ENCODE data around the gene LRRC8C. TPM values are rescaled to one million over a fixed set of nuclear protein-coding genes. Genes with fewer than 3 reads are reported as not detected.

LRRC8C gene
- total and polyA plus RNA-seq, 2 of the 8 experiments (the other 6 are each of a cell fraction or from before 2014, with no cell fraction given), result 1.1 to 2.1 TPM

- no peak for FAIRE-seq
- H4K8ac ChIP-seq (ENCODE audit: extremely low read depth, insufficient read depth, low read length), result no peak overlapping the region
- no peak overlapping the region for H2BK12ac ChIP-seq (ENCODE audit: low read depth, low read length)
- no peak overlapping the region for H4K91ac ChIP-seq (replicated peaks; ENCODE audit: insufficient read length, low read length)
- no peak overlapping the region for H2BK5ac ChIP-seq (ENCODE audit: low read depth, low read length)
- H3K4me2 ChIP-seq (ENCODE audit: insufficient read depth in 1 of 2, low read depth in 2 of 2, low read length in 2 of 2), result no peak overlapping the region
- DNase-seq (ENCODE audit: low read depth in 1 of 2, low spot score in 2 of 2), result no peak
- no peaks in the 10 kb centered on the region for H3K4me1 ChIP-seq (replicated peaks in 1 of 4; ENCODE audit: control insufficient read depth in 3 of 4, insufficient read depth in 4 of 4, low read length in 3 of 4)
- no peak overlapping the region for H2BK120ac ChIP-seq (replicated peaks; ENCODE audit: low read depth, low read length)
- no peaks in the 10 kb centered on the region for H3K36me3 ChIP-seq (ENCODE audit: control insufficient read depth in 2 of 4, insufficient read depth in 4 of 4, low read length in 3 of 4)
- no peaks in the 10 kb centered on the region for H3K9me3 ChIP-seq (ENCODE audit: insufficient read depth in 2 of 2, low read depth in 1 of 2, low read length in 1 of 2)
- H3K4ac ChIP-seq (replicated peaks; ENCODE audit: insufficient read length, low read depth, low read length), result no peak overlapping the region
- H4K20me1 ChIP-seq (replicated peaks in 1 of 2; ENCODE audit: control insufficient read depth in 1 of 2, insufficient read depth in 2 of 2, low read length in 2 of 2), result no peaks in the 10 kb centered on the region
- H3K79me1 ChIP-seq (ENCODE audit: low read depth, low read length), result no peaks in the 10 kb centered on the region
- no peak for TF ChIP-seq TBP (IDR thresholded peaks at IDR 0.05; ENCODE audit: low read depth, low read length)
- TF ChIP-seq SAP30 (IDR thresholded peaks at IDR 0.05; ENCODE audit: insufficient read depth, insufficient replicate concordance, low read length), result no peak
- no peak for TF ChIP-seq CEBPB (IDR thresholded peaks at IDR 0.05; ENCODE audit: low read depth, low read length)
- TF ChIP-seq NANOG (IDR thresholded peaks at IDR 0.05; ENCODE audit: insufficient read depth, low read depth, low read length, poor library complexity, severe bottlenecking), result no peak
- TF ChIP-seq EP300 (IDR thresholded peaks at IDR 0.05; ENCODE audit: borderline replicate concordance in 1 of 2, low read depth in 2 of 2, low read length in 2 of 2), result no peak
- TF ChIP-seq GTF2F1 (IDR thresholded peaks at IDR 0.05; ENCODE audit: borderline replicate concordance, low read depth, low read length), result no peak
- TF ChIP-seq E2F6 (IDR thresholded peaks at IDR 0.05), result no peak
- no peak for TF ChIP-seq SUZ12 (IDR thresholded peaks at IDR 0.05; ENCODE audit: low read length)
- no peak for TF ChIP-seq YY1 (IDR thresholded peaks at IDR 0.05; ENCODE audit: low read depth, low read length)
- TF ChIP-seq SP4 (IDR thresholded peaks at IDR 0.05; ENCODE audit: low read length), result no peak
- TF ChIP-seq HDAC2 (IDR thresholded peaks at IDR 0.05; ENCODE audit: borderline replicate concordance in 1 of 2, low read depth in 2 of 2, low read length in 2 of 2), result no peak
- no peak for TF ChIP-seq PHF8 (conservative IDR thresholded peaks at IDR 0.05; ENCODE audit: low read depth, low read length)
- TF ChIP-seq RBBP5 (IDR thresholded peaks at IDR 0.05; ENCODE audit: borderline replicate concordance, low read depth, low read length), result no peak
- no peak overlapping the region for H3K9ac ChIP-seq (replicated peaks in 1 of 4; ENCODE audit: extremely low read depth in 1 of 4, low read depth in 3 of 4, low read length in 3 of 4)
- no peak overlapping the region for H2AK5ac ChIP-seq (ENCODE audit: low read depth, low read length)
- H2BK15ac ChIP-seq (ENCODE audit: low read length), result no peak overlapping the region
- H3K14ac ChIP-seq (ENCODE audit: insufficient read length), result no peak overlapping the region
- WGBS, 2 experiments (ENCODE audit: extremely low coverage in 1 of 2, insufficient coverage in 1 of 2, insufficient read length in 1 of 2, insufficient replicate concordance in 2 of 2, low coverage in 1 of 2, low lambda C conversion rate in 2 of 2, missing lambda C conversion rate in 1 of 2), result 100% methylated on average over 1 of the region's 1 CpG; no CpG with 5 or more reads in 1 of the 2 experiments
- H4K5ac ChIP-seq (ENCODE audit: insufficient read length, low read depth, low read length), result no peak overlapping the region
- no peaks in the 10 kb centered on the region for H3K23me2 ChIP-seq (ENCODE audit: low read depth, low read length)
- no peaks in the 10 kb centered on the region for H3K79me2 ChIP-seq (ENCODE audit: control insufficient read depth in 1 of 2, insufficient read depth in 2 of 2, low read length in 2 of 2)
- no peak overlapping the region for H3K56ac ChIP-seq (replicated peaks; ENCODE audit: insufficient read length, low read depth, low read length)
- ChIA-PET CTCF (ENCODE audit: partially characterized antibody) (no interaction called here), POLR2A (ENCODE audit: partially characterized antibody) (no interaction called here)
- no peaks in the 10 kb centered on the region for H3K27me3 ChIP-seq (replicated peaks in 1 of 4; ENCODE audit: control insufficient read depth in 3 of 4, extremely low read depth in 1 of 4, insufficient read depth in 3 of 4, low read length in 3 of 4)
- H2AFZ ChIP-seq (ENCODE audit: low read length), result no peak overlapping the region
- H3K4me3 ChIP-seq (ENCODE audit: extremely low read depth in 1 of 4, insufficient read depth in 2 of 4, low read depth in 3 of 4, low read length in 4 of 4), result no peak overlapping the region
- no peak overlapping the region for H2BK20ac ChIP-seq (ENCODE audit: low read length)
- no peak overlapping the region for H3K27ac ChIP-seq (ENCODE audit: low read depth, low read length)
- no peak overlapping the region for H3K18ac ChIP-seq (ENCODE audit: extremely low read depth, low read length)
- H3K23ac ChIP-seq (ENCODE audit: insufficient read length), result no peak overlapping the region
These were observed 82.8 kb downstream of the LRRC8C start for GRCh38 chr1:89715677-89716076.

Data from H1 (cell line).